Sciatic nerve (tissue), 2 donors: ENCODE measurements around the gene FAM184B. TPM values are rescaled to one million over a fixed set of nuclear protein-coding genes. Genes with fewer than 3 reads are reported as not detected.

Experiments used
- ATAC-seq: fragments of 200-7000 bp; cut with Tn5 transposase; one replicate; pipeline ENCODE4 v1.9.1; 2020; ENCODE audit warnings: mild to moderate bottlenecking, moderate library complexity
- DNase-seq: peaks from one replicate; pipeline ENCODE4 v3.0.0-alpha.2; 2020; ENCODE audit warnings: low spot score
- intact Hi-C: fragments of 100-400 bp; cut with DNase I; formaldehyde crosslinking; loops from one replicate; pipeline ENCODE4 v1.14.2; 2022
- total RNA-seq: library from RNA; stranded (reverse); fragmentation: NEBNext Ultra II Directional; extraction: Animal tissue kit (Norgen Biotek cat#: 25700); gene quantifications from one replicate; pipeline ENCODE4 v1.2.1, GENCODE V29; 2021
- donor health status: DM: no; HTN: no; CAD: no.
- donor health status: DM: no; HTN: no; CAD: no.

Gene FAM184B
- total RNA-seq, 1 donor from 2014 or later, result not detected

DNA sequence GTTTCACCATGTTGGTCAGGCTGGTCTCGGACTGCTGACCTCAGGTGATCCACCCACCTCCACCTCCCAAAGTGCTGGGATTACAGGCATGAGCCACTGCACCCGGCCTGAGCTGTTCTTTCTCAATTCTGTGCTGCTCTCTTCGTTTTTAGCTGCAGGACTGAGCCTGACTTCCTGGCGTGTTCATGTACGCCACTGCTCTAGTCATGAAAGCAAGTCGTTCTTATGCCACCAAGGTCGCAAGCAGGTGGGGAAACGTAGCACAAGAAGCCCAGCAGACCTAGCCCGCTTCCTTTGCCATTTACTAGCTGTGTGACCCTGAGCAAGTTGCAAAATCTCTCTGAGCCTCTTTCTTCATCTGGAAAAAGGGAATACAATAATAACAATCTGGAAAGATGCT is 123.6 kb downstream of the FAM184B start:
- no peak for DNase-seq
- ATAC-seq, result no peak
- intact Hi-C loops, result no loop called here

DNA sequence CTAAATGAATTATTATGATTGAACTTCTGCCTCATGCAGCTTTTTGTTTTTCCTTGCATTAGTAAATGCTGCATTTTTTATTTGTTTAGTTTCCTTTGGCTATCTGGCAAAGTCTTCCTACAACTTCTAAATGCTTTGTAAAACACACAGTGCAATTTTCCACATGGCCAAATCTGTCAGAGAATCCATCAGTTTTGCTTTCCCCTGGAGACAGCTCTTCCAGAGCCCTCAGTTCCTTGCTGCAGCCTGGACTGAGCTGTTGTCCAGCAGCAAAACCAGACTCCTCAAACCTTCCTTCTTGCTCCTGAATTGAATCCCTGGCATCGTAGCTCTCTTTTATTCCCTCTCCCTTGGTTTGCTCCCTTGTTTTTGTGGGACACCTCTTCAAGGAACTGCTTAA is 124.3 kb downstream of the FAM184B start:
- no peak for DNase-seq

DNA sequence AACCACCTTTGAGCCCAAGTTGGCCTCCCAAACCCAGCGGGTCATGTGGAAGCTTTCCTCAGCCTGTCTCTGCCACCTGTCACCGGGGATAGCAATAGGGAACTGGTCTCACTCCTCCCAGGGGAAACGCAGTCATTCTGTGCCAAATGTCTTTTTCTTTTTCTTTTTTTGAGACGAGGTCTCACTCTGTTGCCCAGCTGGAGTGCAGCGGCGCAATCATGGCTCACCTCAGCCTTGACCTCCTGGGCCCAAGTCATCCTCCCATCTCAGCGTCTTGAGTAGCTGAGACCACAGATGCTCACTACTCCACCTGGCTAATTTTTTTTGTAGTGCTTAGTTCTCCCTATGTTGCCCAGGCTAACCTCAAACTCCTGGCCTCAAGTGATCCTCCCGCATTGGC is 126.7 kb downstream of the FAM184B start:
- DNase-seq (no peak), ATAC-seq (no peak)
- intact Hi-C loops, result no loop called here

More for the DNA sequence above, 124.3 kb downstream of the FAM184B start:
- intact Hi-C loops, result no loop called here
- ATAC-seq, result no peak

DNA sequence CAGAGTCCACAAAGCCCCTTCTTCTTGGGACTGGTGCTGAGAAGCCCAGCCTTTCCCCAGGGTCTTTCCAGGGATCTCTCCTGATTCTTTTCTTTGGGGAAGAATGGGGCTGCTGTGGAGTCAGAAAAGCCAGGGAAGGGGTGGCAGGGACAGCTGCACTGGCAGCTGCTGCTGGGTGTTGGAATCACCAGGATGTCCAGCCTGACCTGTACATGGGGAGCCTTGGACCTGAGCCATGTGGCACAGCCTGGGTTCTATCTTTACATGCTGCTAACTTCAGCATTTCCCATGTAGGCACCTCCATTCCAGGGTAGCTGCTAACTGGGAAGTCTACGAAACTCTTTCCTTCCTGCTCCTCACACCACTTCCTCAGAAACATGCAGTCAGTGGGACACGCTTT is 131.0 kb downstream of the FAM184B start:
- DNase-seq, result no peak
- ATAC-seq, result no peak
- intact Hi-C loops, result no loop called here

DNA sequence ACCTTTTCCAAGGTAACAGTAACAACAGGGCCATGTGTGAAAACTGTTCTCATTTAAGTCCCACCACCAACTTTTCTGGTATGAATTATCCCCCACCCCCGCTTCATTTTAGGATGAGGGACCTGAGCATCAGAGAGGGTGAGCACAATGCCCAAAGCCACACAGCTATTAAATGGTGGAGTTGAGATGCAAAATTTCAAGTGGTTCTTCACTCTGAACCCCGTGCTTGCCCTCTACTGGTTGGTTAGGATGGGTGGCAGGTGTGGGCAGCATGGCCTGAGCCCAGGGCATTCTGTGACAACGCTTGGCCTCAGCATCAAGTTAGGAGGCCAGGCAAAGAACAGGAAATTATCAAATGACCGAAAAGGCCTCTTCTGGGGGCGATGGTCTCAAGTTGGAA is 133.5 kb downstream of the FAM184B start:
- no peak for DNase-seq
- ATAC-seq, result no peak
- intact Hi-C loops, result no loop called here

DNA sequence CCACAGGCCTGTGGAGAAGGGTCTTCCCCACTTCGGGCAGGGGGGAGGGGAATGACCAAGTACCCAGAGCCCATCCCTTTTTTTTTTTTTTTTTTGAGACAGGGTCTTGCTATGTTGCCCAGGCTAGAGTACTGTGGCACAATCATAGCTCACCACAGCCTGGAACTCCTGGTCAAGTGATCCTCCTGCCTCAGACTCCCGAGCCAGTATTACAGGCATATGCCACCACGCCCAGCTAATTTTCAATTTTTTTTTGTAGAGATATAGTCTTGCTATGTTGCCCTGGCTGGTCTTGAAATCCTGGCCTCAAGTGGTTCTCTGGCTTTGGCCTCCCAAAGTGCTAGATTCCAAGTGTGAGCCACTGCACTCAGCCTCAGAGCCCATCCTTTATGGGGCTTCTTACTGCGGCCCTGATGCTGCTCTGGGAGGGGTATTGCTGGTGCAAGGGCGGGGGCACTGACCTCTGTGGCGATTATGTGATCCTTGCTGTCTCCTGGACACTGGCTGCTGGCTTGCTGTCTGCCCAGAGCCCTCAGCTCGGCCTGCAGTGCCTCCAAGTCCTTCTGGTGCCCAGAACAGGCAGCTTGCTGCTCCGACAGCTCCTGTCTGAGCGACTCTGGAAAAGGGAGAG is 134.1 kb downstream of the FAM184B start:
- intact Hi-C loops, result no loop called here
- DNase-seq (no peak), ATAC-seq (no peak)

DNA sequence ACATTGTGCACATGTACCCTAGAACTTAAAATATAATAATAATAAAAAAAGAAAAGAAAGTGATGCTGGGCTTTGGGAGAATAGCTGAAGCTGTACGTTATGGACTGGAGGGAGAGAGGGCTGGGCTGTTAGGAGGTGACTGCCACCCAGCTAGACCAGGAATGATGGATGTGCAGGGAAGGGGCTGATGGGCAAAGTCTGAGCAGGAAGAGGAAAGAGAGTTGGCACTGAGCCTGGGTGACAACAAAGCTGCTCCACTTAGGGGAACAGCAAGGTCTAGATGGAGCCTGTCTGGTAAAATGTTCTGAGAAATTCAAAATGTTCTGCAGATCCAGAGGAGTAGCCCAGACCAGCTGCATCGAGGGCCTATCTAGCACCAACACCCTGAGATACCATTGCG is 134.7 kb downstream of the FAM184B start:
- DNase-seq, result no peak
- intact Hi-C loops, result no loop called here
- ATAC-seq, result no peak

DNA sequence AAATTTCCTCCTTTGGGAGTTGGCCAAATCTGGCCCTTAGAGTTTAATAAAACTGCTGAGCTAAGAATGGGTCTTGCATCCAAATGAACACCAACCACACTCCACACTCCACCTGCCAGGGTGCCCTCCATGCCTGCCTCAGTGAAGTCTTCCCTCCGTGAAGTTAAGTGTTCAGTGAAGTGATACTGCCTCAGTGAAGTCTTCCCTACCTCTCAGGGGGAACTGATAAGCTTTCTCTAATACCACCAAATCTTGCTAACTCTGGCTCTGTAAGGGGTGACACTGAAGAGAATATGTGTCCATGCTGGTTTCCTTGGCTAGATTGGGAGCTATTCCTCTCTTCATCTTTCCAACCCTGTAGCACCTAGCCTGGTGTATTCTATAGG is 139.0 kb downstream of the FAM184B start:
- ATAC-seq, result no peak
- no peak for DNase-seq
- intact Hi-C loops, result no loop called here

DNA sequence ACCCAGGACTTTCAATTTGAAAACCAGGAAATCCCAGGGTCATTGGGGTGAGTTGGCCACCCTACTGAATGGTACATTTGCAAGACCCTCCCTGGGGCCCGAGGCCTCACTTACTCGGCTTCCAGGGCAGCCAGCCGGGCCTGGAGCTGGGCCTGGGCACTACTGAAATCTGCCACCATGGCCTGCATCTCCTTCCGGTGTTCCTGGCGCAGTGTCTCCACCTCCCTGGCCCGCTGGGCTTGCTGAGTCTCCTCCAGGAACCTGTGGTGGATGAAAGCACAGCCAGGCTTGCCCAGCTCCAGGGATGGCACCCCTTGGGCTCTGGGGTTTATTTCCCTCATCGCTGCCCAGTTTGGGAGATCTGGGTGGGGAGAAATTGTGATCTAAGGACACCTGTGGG is 142.3 kb downstream of the FAM184B start:
- intact Hi-C loops, result loop anchor here (10.0 kb wide), 1 partner anchor 94 kb away; no protein-coding TSS in a partner anchor
- ATAC-seq (no peak), DNase-seq (no peak)

DNA sequence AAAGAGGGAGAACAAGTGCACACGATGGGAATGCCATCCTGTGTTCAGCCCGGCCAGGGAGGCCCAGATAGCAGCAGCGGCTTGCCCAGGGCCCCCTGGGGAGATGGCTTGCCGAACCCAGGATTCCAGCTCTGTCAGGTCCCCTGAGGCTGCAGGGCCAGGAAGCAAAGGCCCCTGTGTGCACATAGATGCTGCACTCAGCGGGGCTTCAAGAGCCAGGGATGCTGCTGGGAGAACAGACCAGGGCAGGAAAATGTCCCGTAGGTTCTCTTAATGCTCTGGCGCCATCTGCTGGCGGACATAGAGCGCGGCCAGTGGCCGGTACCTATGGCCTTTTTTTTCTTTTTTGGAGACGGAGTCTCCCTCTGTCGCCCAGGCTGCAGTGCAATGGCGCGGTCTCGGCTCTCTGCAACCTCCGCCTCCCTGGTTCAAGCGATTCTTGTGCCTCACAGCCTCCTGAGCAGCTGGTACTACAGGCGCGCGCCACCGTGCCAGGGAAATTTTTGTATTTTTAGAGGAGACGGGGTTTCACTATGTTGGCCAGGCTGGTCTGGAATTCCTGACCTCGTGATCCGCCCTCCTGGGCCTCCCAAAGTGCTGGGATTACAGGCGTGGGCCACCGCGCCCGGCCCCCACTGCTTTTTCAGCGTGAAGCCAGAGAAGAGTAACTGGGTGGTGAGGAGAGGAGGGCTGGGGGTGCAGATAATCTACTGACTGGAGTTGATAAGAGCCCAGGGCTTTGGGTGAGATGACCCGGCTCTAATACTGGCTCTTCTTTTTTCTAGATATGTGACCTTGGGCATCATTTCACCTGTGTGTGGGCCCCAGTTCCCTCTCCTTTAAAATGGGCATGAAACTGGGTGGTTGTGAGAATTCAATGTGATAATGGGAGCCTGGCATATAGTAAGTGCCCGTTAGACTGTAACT is 144.5 kb downstream of the FAM184B start:
- ATAC-seq (peak; percentile 83), DNase-seq (peak; percentile 89)
- intact Hi-C loops, result loop anchor here (10.0 kb wide), 1 partner anchor 92 kb away; no protein-coding TSS in a partner anchor

DNA sequence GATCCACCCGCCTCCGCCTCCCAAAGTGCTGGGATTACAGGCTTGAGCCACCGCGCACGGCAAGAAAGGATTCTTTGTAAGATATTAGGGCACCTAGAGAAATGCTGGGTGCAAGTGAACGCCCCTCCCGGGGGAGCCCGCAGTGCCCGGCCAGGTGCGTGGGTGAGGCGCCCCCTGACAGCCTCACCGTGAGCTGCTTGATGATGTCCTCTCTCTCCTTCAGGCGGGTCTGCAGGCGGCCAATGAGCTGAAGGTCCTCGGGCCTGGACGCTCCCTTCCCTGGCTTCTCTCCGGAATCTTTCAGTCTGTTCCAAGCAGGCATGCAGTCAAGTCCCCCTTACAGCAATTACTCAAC is 145.1 kb downstream of the FAM184B start:
- ATAC-seq, result peak; percentile 38
- intact Hi-C loops, result loop anchor here (10.0 kb wide), 1 partner anchor 92 kb away; no protein-coding TSS in a partner anchor

DNA sequence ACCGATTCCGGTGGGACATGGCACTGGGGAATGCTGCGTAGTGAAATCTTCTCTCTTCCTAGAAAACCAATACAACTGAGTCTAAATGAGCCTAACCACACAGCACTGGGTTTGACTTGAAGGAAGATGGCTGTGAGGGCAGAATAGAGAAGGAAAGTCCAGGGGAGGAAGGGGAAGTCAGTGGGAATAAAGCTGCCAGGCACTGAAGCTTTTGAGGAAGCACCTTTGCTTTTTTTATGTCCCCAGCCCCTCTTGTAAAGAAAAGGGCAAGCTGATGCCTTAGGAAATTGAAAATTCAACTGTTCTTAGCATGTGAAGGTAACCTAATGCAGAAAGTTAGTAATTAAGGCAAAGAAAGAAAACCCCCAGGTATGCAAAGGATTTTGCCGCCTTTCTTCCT is 146.4 kb downstream of the FAM184B start:
- no peak for ATAC-seq
- no peak for DNase-seq
- intact Hi-C loops, result loop anchor here (10.0 kb wide), 1 partner anchor 90 kb away; no protein-coding TSS in a partner anchor

More for the DNA sequence above, 145.1 kb downstream of the FAM184B start:
- DNase-seq, result no peak

DNA sequence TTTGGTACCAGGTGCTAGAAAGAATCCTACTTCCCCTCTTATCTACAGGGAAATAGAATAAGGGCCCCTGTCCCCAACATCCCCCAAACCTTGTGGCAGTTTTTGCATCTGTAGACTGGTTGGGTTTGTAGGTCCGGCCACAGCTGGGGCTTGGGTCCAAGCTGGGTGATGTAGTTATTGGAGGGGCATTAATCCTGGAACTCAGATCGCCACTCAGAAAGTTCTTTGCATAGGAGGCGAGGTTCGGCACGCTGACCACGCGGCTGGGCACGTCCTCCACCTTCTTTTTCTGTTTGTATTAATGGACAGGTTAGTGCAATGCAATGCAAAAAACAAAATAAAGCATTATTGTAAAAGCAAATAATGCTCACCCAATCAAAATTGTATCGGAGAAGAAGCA is 147.8 kb downstream of the FAM184B start:
- intact Hi-C loops, result loop anchor here (10.0 kb wide), 1 partner anchor 89 kb away; no protein-coding TSS in a partner anchor
- no peak for DNase-seq

DNA sequence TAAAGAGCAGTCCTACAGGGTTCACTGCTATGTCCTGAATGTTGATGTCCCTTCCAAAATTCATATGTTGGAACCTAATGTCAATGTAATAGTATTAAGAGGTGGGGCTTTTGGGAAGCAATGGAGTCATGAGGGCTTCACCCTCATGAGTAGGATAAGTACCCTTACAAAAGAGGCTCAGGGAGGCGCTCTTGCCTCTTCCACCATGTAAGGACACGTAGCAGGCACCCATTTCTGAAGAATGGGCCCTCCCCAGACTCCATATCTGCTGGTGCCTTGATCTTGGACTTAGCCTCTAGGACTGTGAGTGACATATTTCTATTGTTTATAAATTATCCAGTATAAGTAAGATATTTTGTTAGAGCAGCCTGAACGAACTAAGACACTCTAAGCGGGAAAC is 151.2 kb downstream of the FAM184B start:
- ATAC-seq, result no peak
- intact Hi-C loops, result loop anchor here (10.0 kb wide), 1 partner anchor 85 kb away; no protein-coding TSS in a partner anchor
- DNase-seq, result no peak

More for the DNA sequence above, 147.8 kb downstream of the FAM184B start:
- ATAC-seq, result no peak

DNA sequence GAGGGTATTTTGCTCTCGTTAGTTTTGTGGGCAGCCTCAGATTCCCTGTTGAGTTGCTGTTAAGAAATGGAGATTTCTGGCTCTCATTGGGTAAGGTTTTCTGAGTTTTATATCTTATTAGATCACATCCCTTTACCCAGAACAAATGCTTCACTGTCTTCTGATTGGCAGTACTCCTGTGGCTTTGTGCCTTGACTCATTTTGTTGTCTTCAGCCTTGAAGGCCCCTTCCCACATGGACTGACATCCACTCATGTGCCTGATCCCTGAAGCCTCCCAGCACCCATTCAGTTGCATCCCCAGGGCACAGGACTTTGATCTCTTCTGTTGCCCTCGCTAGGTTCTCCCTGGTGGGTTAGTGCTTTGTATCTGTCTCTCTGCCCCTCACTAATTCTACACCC is 156.6 kb downstream of the FAM184B start:
- intact Hi-C loops, result no loop called here
- ATAC-seq (no peak), DNase-seq (no peak)

DNA sequence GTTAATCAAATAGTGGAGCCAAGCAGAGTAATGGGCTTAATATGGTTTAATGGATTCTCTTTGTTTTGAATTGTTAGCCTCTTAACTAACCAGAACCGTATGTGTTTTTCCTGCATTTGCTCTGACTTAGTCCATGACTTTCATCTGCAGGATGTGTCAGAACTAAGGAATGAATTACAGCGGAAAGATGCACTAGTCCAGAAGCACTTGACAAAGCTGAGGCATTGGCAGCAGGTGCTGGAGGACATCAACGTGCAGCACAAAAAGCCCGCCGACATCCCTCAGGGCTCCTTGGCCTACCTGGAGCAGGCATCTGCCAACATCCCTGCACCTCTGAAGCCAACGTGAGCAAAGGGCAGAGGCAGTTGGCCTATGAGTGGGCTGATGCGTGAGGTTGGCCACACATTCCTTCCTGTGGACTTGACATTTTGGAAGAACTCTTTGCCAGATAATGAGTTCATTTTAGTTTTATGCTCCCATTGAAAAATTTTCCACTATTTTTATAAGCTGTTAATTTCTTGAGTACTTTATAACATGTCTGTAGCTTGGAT is 157.9 kb downstream of the FAM184B start:
- DNase-seq (no peak), ATAC-seq (no peak)
- intact Hi-C loops, result no loop called here

DNA sequence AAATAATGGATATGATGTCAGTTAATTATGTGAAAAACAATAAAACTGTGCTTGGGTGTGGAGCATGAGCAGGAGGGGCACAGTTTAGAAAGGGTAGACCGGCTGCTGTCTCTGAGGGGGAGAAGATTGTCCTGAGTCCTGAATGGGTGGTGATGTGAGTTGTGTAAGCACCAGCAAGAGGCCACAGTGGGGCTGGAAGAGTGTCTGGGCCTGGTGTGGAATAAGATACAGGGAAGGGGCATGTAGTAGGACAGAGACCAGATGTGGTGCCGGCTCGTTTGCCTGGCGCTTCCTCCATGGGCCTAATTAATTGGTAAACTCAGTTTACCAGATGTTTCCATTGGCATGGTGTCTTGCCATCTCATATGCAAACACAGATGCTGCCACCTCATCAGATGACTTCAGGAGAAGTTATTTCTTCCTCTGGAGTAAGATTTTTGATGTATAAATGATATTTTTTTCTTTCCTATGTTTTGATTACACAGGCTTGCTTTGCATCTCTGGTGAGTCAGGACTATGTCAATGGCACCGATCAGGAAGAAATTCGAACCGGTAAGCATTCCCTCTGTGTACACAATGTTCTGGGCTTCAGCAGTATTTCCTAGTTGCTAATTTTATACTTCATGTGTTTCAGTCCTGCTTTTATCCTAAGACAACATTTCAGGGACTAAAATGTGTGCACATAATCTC is 161.9 kb downstream of the FAM184B start:
- intact Hi-C loops, result no loop called here
- ATAC-seq (no peak), DNase-seq (no peak)

DNA sequence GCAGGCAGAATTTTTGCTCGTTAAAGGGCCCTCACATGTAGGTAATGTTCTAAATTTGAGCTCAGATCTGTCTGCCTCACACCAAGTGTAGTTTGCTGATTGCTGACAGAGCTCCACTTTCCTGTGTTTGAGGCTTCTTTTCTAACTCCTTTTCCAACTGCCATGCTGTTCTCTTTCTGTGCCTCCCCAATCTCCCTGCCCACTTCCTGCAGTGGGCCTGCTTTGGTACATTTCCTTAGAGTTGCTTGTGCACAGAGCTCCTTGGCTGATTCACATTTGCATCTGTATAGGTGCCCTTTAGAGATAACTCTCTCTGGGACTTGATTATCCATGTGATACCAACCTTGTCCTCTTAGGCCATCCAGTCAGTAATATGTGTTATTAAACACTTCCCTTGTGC is 162.5 kb downstream of the FAM184B start:
- ATAC-seq (no peak), DNase-seq (no peak)
- intact Hi-C loops, result no loop called here

DNA sequence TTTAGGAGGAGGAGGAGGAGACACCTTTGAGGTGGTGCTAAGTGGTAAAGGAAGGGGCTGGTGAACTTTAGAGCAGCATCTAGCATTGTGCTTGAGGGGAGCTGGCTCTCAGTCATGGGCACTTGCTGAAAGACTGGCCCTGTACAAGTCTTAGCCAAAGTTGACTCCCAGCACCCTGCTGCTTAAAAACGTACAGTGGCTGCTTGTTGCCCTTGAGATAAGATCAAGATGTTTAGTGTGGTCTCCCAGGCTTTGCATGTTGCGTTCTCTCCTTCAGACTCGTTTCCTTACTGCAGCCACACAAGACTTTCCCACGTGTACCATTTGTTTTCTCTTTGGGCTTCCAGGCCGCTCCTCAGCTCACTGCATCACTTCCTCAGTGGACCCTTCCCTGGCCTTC is 165.1 kb downstream of the FAM184B start:
- ATAC-seq, result no peak
- no peak for DNase-seq
- intact Hi-C loops, result no loop called here
